GM19240 (cell line): ENCODE data around the gene C1orf167.

Experiments used
- DNase-seq: peaks from one replicate; pipeline ENCODE4 v3.0.0; 2011; ENCODE audit warnings: low spot score; ENCODE audit not compliant: insufficient read length

The C1orf167 gene

DNA sequence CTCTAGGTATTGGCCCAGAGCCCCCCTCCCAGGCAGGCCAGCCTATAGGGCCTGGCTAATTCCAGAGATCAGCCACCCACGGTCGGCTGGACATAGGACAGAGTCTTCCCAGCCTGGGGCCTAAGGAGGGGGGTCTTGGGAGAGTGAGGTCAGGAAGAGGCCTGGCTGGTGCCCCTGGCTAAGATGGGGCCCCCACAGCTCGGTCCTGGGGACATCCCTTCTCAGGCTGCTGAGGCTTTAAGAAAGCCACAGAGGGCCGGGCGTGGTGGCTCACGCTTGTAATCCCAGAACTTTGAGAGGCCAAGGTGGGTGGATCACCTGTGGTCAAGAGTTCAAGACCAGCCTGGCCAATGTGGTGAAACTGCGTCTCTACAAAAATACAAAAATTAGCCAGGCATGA is 2.5 kb downstream of the C1orf167 start:
- DNase-seq = no peak

DNA sequence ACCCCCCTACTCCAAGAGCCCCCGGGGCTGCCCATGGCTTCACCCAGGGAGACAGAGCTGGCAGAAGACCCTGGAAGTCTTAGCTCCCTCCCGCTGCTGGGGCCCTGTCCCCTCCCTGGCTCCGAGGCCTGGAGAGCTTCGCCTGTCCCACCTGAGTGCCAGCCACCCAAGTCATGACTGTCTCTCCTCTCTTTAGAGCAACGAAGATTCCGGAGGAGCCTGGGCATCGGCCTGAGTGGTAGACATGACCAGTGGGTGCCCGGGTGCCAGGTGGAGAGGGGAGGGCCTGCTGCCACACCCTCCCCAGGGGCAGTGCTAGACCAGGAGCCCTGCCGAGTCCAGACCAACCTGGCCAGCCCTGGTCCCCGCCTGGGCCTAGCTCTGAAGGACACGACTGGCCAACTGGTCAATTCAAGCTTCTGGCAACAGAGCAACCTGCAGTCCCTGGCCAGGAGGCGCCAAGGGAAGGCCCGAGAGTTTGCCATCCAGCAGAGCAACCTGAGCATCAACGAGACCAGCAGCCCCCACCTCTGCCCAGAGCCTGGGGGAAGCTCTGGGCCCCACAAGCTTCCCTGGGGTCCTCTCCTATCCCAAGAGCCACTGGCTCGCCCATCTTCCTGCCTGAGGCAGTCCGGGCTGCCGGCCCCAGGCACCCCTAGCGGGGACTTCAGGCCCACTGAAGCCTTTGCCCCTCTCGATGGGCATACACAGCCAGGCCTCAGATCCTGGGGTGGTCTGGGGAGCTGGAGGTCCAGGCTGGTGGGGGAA is 3.9 kb downstream of the C1orf167 start:
- DNase-seq = no peak

DNA sequence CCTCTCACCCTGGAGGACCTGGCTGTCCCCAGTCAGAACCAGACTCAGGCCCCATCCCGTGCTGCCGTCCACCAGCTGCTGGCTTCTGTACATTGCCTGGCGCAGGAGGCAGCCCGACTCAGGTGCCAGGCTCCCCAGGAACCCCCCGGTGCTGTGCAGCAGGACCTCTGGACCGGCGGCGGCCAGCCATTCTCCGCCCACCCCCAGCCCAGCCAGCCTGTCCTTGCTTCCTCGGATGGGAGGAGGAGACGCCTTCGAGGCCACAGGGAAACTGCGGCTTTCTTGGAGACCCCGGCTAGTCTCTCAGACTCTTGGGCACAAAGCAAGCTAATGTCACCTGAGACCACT is 4.4 kb downstream of the C1orf167 start:
- no peak for DNase-seq

DNA sequence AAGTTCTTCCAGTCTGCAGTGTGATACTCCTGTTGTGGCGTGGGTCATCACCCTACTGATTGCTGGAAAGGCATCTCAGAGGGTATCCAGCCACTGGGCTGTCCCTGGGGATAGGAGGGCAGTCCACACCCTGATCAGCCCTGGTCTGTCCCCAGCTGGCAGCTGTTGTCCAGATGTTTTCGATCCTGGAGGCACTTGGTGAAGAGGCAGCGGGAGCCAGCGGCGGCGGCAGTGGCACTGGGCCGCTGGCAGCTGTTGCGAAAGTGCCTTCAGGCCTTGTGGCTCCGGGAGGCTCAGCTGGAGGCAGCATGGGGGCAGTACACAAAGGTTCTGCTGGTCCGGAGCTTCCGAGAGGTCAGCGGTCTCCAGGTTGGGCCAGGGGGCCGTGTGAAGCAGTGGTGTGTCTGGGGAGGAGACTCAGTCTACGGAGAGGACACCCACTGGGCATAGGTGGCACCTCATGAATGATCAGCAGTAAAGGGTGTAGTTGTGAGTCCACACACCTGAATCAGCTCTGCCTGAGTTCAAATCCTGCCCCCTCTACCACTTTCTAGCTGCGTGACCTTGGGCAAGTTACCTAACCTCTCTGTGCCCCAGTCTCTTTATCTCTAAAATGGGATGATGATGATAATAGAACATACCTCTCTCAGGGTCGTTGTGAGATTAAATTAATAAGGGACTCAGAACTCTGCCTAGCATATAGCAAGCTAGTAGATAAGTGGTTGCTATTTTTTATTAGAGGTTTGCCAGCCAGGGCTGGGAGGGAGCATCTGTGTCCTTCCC is 6.1 kb downstream of the C1orf167 start:
- DNase-seq = no peak

DNA sequence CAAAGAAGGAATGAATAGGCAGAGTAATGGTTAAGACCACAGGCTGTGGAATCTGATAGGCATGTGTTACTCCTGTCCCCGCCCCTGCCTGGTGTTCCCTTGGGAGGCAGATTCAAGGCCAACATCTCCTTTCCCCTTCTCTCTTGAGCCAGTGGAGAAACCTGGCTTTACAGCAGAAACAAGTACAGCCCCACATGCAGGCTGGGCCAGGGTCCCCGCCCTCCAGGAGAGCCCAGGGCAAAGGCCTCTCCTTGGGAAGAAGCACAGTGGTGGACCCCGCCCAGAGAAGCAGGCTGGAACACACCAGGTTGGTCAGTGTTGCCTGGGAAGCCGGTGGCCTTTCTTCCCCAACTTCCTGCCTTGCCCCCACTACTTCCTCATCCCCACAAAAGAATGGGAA is 6.8 kb downstream of the C1orf167 start:
- no peak for DNase-seq

DNA sequence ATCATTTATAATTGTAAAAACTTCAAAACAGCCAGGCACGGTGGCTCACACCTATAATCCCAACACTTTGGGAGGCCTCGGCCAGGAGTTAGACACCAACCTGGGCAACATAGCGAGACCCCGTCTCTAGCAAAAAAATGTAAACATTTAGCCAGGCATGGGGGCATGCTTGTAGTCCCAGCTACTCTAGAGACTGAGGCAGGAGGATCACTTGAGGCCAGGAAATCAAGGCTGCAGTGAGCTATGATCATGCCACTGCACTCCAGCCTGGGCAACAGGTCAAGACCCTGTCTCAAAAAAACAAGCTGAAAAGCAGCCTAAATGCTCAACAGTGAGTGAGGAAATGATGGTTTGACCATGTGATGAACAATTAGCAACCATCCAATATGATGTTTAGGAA is 7.3 kb downstream of the C1orf167 start:
- DNase-seq = no peak

DNA sequence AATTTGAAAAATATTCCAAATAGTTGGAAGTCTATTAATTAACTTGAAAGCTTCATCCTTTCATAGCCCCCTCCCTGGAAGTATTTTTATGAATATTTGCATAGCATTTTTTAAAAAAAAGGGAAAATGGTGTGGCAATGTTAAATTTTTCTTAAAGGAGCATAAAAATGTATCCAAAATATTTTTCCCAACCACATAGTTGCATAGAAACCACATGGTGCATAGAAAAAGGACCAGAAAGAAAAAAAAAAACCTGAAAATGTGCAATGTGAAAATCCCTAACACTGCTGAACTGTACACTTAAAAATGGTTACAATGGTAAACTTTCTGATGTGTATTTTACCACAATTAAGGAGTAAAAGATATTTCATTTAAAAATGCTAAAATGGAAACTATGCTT is 8.0 kb downstream of the C1orf167 start:
- no peak for DNase-seq

DNA sequence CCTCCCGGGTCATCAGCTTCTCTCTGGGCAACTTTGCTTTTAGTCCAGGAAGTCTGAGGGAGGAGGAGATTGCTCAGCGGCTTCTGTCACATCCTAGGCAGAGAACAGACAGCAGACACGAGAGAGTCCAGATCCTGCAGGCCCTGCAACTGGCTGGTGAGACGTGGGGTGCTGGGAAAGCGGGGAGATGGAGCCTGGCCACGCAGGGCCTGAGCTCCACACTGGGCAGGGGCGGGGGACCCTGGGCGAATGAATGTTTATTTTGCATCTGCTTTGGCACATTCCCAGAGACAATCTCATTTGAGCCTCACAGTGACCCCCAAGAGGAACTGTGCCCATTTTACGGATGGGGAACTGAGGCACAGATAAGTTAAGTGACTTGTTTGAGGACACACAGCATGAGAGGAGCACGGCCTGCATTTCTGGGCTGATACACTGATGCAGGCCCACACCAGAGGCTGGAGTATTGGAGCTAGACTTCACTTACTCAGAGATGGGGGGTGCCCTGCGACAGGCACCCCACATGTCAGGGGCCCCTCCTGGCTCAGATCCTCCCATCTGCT is 9.6 kb downstream of the C1orf167 start:
- no peak for DNase-seq

DNA sequence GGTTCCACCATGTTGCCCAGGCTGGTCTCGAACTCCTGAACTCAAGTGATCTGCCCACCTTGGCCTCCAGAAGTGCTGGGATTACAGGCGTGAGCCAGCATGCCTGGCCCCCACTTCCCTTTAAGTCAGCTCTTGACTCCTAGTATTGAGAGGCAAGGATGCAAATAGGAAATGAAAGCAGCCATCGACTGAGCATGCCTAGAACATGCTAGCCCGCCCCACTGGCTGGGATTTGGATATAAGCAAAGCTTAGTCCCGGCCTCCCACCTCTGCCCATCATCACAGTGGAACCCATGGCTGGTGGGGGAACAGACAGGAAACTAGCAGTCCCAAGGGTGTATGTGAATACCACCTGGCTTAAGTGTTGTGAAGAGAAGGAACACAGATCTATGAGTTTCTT is 10.5 kb downstream of the C1orf167 start:
- DNase-seq = no peak

DNA sequence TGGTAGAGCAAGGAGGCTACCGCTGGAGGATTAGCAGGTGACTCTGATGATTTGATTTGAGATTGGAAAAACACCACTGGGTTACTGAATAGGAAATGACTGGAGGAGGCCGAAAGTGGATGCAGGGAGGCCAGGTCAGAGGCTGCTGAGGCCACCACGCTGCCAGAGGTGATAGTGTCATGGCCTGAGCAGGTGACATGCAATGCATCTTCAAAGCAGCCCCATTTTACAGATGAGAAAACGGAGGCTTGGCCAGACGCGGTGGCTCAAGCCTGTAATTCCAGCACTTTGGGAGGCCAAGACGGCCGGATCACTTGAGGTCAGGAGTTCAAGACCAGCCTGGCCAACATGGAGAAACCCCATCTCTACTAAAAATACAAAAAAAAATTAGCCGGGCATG is 12.8 kb downstream of the C1orf167 start:
- DNase-seq = no peak

DNA sequence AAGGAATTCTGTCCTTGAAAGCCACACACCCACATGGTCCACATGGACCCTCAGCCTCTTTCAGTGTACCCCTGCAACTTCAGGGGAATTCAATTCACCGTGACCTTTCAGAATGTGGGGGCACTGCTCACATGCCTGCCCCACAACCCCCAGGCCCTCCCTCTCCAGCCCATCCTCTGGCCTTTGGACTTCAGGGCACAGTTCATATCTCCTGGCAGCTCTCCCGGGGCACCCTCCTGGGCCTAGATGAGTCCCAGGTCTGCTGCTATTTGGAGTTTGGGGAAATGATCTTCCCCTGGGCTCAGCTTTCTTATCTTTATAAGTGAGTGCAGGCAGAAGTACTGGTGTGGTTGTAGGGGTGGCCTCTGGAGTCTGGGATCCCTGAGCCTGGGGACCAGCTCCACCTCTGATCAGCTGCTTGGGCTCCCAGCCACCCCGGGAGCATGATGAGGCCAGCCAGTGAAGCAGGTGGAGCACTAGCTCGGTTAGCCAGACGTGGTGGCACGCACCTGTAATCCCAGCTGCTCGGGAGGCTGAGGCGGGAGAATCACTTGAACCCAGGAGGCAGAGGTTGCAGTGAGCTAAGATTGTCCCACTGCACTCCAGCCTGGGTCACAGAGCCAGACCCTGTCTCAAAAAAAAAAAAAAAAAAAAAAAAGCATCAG is 15.8 kb downstream of the C1orf167 start:
- DNase-seq = no peak

DNA sequence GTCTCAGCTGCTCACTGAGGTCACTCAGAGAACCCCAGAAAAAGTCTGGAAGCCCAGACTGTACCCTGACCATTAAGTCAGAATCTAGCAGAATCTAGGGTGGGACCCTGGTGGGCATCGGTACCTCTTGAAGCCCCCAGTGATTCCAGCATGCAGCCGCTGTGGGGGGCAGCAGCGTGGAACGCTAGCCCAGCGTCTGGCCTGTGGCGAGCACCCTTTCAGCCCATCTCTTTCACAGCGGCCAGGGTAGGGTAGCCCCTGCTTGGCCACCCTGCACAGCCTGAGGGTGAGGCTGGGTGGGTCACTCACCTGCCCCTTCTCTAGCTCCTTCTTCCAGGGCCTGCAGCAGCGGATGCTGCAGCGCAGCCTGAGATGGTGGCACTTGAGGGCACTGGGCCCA is 16.3 kb downstream of the C1orf167 start:
- DNase-seq = no peak

DNA sequence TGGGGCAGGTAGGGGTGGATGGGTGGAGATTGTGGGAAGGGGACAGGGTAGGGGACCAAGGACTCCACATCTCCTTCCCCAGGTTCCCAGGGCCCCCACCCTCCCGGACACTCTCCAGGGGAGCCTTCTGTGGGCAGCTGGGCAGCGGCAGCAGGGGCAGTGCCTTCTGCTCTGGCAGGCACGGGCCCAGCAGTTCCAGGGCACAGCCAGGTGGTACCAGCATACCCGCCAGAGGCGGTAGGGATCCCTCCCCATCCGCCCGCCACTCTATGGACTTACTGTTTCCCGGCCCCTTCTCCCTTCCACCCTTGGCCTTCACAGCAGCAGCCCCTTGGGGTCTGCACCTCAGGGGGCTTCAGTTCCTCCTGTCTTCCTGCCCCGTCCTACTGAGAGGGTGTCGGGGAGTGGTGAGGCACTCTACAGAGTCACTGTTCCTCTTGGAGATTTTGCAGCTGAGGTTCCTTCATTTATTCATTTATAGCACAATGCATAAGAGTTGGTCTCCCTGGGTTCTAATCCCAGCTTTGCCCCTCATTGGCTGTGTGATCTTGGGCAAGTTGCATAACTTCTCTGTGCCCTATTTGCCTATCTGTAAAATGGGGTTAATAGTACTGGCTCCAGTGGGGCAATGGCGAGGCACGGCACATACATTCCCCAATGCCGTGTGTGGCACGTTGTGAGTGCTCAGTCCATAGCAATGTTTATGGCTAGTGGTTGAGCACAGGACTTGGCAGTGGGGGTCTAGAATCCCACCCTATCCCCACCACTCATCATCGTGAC is 17.0 kb downstream of the C1orf167 start:
- no peak for DNase-seq

DNA sequence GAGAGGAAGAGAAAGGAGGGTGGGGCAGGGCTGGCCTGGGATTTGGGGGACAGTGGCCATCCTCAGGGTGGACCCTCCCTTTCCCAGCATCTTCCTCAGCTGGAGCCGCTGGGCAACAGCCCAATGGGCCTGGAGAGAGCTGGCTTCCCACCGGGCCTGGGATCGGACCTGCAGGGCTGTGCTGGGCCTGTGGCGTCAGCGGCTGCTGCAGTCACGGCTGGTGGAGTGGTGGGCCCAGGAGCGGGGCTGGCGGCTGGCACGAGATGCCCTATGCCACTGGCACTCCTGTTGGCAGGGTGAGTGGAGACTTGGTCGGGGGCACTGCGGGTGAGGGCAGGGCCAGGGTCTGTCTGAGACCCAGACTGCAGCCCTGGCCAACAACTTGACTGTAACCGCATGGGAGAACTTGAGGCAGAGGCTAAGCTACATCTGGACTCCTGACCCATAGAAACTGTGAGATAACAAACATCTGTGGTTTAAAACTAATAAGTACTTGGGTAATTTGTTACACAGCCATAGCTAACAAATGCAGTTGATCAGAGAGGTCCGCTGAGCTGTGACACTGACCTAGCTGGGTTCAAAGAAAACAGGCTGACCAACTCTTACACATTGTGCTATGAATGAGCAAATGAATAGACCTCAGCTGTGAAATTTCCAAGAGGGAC is 17.9 kb downstream of the C1orf167 start:
- no peak for DNase-seq

DNA sequence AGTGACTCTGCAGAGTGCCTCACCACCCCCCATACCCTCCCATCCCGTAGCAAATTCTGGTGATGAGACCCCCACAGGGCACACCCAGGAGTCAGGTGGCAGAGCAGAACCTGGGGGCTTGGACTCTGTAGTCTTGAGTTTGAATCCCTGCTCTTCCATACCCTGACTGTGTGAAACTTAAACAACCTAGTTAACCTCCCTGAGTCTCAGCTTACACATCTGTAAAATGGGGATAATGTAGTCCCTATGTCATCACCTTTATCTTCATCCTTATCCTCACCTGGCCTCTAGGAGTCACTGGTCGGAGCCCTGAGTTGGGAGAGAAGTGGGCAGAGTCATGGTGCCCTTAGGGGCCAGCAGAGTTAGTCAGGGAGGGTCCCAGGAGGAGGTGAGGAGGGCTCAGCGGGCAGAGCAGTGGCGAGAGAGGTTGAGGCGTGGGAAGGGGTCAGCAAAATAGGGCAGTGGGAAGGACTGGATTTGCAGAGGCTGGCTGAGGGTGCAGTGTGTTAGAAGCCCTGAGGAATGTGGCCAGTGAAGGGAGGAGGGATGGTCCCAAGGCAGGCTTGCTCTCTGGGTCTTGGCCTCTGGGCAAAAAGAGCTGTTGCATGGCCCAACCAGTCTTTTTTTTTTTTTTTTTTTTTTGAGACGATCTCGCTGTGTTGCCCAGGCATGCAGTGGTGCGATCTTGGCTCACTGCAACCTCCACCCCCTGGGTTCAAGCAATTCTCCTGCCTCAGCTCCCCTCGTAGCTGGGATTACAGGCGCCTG is 18.6 kb downstream of the C1orf167 start:
- DNase-seq = no peak

DNA sequence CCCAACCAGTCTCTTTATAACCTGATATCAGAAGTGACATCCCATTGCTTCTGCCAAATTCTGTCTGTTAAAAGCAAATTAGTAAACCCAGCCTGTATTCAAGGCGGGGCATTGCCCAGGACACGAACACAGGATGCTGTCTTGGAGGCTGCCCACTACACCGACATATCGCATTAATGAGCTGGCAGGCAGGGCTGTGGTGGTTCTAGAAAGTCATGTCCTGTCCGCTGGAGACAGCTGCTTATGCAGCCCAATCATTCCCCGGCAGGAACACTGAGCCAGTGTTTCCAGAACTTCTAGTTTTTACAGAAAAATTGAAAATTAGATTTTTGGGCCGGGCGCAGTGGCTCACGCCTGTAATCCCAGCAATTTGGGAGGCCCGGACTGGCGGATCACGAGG is 19.3 kb downstream of the C1orf167 start:
- no peak for DNase-seq

DNA sequence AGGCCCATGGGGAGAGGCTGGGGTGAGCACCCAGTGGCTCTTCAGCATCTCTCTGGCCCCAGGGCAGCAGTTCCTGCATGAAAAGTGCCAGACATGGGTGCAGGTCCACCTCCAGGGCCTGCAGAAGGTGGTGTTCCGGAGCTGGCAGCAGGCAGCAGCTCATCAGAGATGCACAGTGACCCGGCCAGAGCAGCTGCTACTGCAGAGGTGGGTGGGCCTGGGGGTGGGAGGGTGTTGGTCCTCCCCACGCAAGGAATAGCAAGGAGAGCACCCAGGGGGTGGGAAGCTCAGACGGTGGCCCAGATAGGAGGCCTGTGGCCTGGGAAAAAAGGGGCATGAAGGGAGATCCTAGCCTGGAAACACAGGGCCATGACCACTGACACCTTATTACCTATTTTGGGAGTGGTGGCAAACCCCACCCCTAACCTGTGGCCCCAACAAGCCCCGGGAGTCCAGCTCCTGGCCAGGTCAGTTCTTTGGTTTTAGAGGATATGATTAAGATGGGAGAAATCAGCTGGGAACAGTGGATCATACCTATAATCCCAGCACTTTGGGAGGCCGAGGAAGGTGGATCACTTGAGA is 20.2 kb downstream of the C1orf167 start:
- no peak for DNase-seq

DNA sequence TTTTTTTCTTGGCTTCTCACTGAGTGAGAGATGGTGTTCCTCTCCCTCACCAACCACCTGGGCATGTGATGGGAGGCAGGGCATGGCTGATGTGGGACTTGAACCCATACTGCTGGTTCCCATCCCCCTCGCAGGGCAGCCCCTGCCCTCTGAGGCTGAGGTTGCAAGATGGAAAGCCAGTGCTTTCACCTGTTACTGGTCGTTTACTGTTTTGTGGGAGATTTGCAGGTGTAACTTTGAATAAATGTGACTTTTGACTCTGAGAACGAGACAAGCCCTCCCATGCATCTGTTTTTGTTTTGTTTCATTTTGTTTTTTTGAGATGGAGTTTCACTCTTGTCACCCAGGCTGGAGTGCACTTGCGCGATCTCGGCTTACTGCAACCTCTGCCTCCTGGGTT is 21.6 kb downstream of the C1orf167 start:
- no peak for DNase-seq

DNA sequence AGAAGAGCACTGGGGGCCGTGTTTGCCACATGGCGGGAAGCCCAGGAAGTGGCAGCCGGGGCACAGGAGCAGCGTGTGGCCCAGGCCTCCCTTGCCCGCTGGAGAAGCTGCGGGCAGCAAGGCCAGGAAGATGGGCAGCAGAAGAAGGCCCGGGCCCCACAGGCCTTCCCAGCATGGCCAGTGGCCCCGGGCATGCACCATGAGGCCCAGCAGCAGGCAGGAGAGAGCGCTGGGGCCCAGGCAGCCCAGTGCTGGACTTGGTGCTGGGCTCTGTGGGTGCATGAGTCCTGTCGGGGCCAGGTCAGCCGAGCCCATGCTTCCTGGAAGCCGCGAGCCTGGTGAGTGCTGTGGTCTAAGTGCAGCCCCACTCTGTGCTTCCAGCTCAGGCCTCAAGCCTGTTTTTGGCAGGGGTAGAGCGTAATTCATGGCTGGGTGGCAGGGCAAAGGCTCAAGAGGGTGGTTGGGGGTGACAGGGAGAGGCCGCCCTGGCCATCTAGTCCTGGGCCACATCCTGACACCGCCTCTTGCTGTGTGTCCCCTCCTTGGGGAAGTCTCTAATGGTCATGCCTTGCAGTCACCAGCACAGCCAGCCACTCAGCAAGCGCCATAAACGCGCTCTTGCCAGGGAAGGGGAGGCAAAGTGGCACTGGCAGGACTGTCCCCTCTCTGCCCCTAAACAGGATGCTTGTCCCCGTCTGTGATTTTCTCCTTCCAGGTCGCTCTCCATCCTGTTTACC is 22.4 kb downstream of the C1orf167 start:
- DNase-seq = no peak
